Neural progenitor cell (in vitro differentiated cells): Measurements from ENCODE around the gene BORCS8. TPM values are rescaled to one million over a fixed set of nuclear protein-coding genes. Genes with fewer than 3 reads are reported as not detected.

Experiments
- DNase-seq: peaks from one replicate; pipeline ENCODE4 v3.0.0-alpha.2; 2016; ENCODE audit warnings: low spot score
- H2AFZ ChIP-seq: fragments of 200-600 bp; sonication (generic); replicated peaks from 2 replicates; pipeline ENCODE4 v1.6.1; 2016; ENCODE audit warnings: antibody characterized with exemption
- H3F3A ChIP-seq: fragments of 200-600 bp; sonication (generic); 2 replicates; pipeline ENCODE4 v1.6.1; 2016; ENCODE audit warnings: antibody characterized with exemption, low read depth
- H3K27ac ChIP-seq: fragments of 200-600 bp; sonication (generic); 2 replicates; pipeline ENCODE4 v1.5.1; 2016; ENCODE audit warnings: mild to moderate bottlenecking
- H3K27me3 ChIP-seq: fragments of 200-600 bp; sonication (generic); 2 replicates; pipeline ENCODE4 v1.6.1; 2016; ENCODE audit warnings: mild to moderate bottlenecking, moderate library complexity
- H3K36me3 ChIP-seq: fragments of 200-600 bp; sonication (generic); 2 replicates; pipeline ENCODE4 v1.5.1; 2016
- H3K4me1 ChIP-seq: fragments of 200-600 bp; sonication (generic); 2 replicates; pipeline ENCODE4 v1.6.1; 2016; ENCODE audit warnings: mixed run types
- H3K4me2 ChIP-seq: fragments of 200-600 bp; sonication (generic); 2 replicates; pipeline ENCODE4 v1.6.1; 2016
- H3K4me3 ChIP-seq: fragments of 200-600 bp; sonication (generic); 2 replicates; pipeline ENCODE4 v1.5.1; 2016
- H3K79me2 ChIP-seq: fragments of 200-600 bp; sonication (generic); 2 replicates; pipeline ENCODE4 v1.6.1; 2016; ENCODE audit warnings: low read depth
- H3K9ac ChIP-seq: fragments of 200-600 bp; sonication (generic); 2 replicates; pipeline ENCODE4 v1.6.1; 2016
- H3K9me3 ChIP-seq: fragments of 200-600 bp; sonication (generic); 2 replicates; pipeline ENCODE4 v1.5.1; 2016; ENCODE audit warnings: low read depth
- H4K20me1 ChIP-seq: fragments of 200-600 bp; sonication (generic); 2 replicates; pipeline ENCODE4 v1.6.1; 2016; ENCODE audit warnings: low read depth
- H3K27ac Mint-ChIP-seq: 3 replicates; pipeline ENCODE4 v1.8.0; 2021; ENCODE audit warnings: mixed read lengths
- H3K27me3 Mint-ChIP-seq: 2 replicates; pipeline ENCODE4 v1.8.0; 2022; ENCODE audit warnings: low read depth, mild to moderate bottlenecking, inconsistent platforms, moderate library complexity, mixed read lengths; ENCODE audit not compliant: insufficient read depth
- H3K36me3 Mint-ChIP-seq: 3 replicates; pipeline ENCODE4 v1.8.0; 2021; ENCODE audit warnings: mixed read lengths
- H3K4me1 Mint-ChIP-seq: 3 replicates; pipeline ENCODE4 v1.8.0; 2021; ENCODE audit warnings: mixed read lengths
- H3K4me3 Mint-ChIP-seq: 3 replicates; pipeline ENCODE4 v1.8.0; 2021; ENCODE audit warnings: mild to moderate bottlenecking, moderate library complexity, mixed read lengths
- H3K9me3 Mint-ChIP-seq: 3 replicates; pipeline ENCODE4 v1.8.0; 2020; ENCODE audit warnings: mixed read lengths
- EZH2 ChIP-seq: fragments of 200-600 bp; sonication (generic); IDR thresholded peaks from 2 replicates; pipeline ENCODE4 v1.6.1; 2017; ENCODE audit warnings: antibody characterized with exemption, mild to moderate bottlenecking, moderate library complexity
- EZH2phosphoT487 ChIP-seq: fragments of 200-600 bp; sonication (generic); IDR thresholded peaks from 2 replicates; pipeline ENCODE4 v1.6.1; 2017; ENCODE audit warnings: antibody characterized with exemption
- total RNA-seq: library from RNA; depleted of rRNA; stranded (reverse); fragments of >200 nt; gene quantifications from 2 replicates; pipeline ENCODE4 v1.2.3, GENCODE V29; 2015; ENCODE audit warnings: low replicate concordance
- TF ChIP-seq, protein P1 (sequence below): fragments of 200-600 bp; sonication (generic); IDR thresholded peaks from 2 replicates; pipeline ENCODE4 v1.5.1; 2017; ENCODE audit warnings: antibody characterized with exemption, mild to moderate bottlenecking

Gene BORCS8
- total RNA-seq, 1 donor from 2014 or later, result 6.3 TPM

DNA sequence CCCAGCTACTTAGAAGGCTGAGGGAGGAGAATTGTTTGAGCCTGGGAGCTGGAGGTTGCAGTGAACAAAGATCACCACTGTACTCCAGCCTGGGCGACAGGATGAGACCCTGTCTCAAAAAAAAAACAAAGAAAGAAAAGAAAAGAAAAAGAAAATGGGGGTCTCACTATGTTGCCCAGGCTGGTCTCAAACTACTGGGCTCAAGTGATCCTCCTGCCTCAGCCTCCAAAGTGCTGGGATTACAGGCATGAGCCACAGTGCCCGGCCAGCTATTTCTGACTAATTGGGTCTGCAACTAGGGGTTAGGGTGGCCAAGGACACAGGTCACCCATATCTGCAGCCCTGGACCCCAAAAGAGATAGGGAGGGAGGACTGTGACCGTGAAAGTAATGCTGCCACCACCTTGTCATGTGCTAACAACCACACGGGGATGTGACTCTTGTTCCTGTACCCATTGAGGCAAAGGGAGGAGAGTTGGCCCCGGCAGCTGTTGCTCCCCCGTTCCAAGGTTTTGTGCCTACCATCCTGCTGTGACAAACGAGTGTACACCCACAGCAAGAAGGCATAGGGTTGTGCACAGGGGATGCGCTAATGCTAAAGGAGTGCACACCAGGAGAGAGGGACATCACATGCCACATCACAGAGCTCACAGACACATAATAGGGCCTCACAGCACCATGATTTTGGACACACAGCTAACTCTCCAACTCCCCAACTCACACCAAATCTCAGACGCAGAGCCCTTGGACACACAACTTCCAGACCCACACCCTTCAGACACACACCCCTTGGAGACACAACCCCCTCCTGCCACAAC, 22.5 kb downstream of the BORCS8 start:
- DNase-seq, result no peak
- H3K4me1 ChIP-seq, result no peaks in the 10 kb centered on the region
- H2AFZ ChIP-seq, result no peak overlapping the region
- peak overlapping the region; percentile 24 for H3K4me3 ChIP-seq
- Mint-ChIP-seq H3K4me3 (peak overlapping the region; percentile 63), H3K27ac (no peak overlapping the region), H3K27me3 (peaks cover 16% of the 10 kb centered on the region), H3K4me1 (peaks cover 12% of the 10 kb centered on the region), H3K36me3 (no peaks in the 10 kb centered on the region), H3K9me3 (no peaks in the 10 kb centered on the region)
- H3K9ac ChIP-seq, result no peak overlapping the region
- H3F3A ChIP-seq, result peaks cover 15% of the 10 kb centered on the region
- no peaks in the 10 kb centered on the region for H3K9me3 ChIP-seq
- H3K36me3 ChIP-seq, result no peaks in the 10 kb centered on the region
- H3K27me3 ChIP-seq, result peaks cover 39% of the 10 kb centered on the region
- no peak overlapping the region for H3K27ac ChIP-seq
- peak overlapping the region; percentile 63 for H3K4me2 ChIP-seq
- H3K79me2 ChIP-seq, result no peaks in the 10 kb centered on the region
- no peak for TF ChIP-seq EZH2phosphoT487
- TF ChIP-seq EZH2, result no peak
- TF ChIP-seq, protein P1, sequence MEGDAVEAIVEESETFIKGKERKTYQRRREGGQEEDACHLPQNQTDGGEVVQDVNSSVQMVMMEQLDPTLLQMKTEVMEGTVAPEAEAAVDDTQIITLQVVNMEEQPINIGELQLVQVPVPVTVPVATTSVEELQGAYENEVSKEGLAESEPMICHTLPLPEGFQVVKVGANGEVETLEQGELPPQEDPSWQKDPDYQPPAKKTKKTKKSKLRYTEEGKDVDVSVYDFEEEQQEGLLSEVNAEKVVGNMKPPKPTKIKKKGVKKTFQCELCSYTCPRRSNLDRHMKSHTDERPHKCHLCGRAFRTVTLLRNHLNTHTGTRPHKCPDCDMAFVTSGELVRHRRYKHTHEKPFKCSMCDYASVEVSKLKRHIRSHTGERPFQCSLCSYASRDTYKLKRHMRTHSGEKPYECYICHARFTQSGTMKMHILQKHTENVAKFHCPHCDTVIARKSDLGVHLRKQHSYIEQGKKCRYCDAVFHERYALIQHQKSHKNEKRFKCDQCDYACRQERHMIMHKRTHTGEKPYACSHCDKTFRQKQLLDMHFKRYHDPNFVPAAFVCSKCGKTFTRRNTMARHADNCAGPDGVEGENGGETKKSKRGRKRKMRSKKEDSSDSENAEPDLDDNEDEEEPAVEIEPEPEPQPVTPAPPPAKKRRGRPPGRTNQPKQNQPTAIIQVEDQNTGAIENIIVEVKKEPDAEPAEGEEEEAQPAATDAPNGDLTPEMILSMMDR, result no peak
- peaks cover 29% of the 10 kb centered on the region for H4K20me1 ChIP-seq

DNA sequence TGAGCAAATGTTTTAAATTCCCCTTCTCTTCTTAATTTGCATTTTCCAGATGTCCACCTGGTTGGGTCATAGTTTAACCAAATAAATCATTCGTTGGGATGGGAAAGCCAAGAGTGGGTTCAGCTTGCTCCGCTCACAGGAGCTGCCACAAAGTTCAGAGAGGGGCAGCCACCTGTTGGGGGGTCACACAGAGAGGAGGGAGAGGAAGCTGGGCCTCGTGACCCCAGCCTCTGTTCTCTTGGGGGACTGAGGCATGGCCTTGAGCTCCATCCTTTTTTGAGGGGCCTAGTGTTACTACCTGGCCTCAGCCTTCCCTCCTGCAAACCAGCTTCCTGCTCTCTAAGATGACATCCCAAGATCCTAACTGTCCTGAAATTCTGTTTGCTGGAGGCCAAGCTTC, 24.3 kb downstream of the BORCS8 start:
- TF ChIP-seq, protein P1, result no peak
- TF ChIP-seq EZH2phosphoT487, result no peak
- TF ChIP-seq EZH2, result no peak
- H2AFZ ChIP-seq, result no peak overlapping the region
- peaks cover 18% of the 10 kb centered on the region for H3K27me3 Mint-ChIP-seq

DNA sequence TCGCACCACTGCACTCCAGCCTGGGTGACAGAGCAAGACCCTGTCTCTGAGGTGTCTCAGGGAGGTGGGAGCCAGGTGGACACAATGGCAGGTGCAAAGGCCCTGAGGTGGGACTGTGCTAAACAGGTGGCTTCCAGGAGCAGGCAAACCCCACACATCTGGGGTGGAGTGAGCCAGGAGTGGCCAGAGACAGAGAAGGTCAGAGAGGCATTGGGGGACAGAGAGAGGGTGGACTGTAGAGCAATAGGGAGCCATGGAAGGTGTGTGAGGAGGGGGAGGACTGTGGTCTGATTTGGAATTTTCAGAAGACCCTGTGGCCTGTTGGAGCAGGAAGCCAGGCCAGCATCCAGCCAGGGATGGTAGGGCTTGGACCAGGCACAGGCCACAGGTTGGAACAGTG, 26.6 kb downstream of the BORCS8 start:
- peaks cover 6% of the 10 kb centered on the region for H3F3A ChIP-seq
- peaks cover 12% of the 10 kb centered on the region for H3K27me3 Mint-ChIP-seq
- H3K36me3 ChIP-seq, result no peaks in the 10 kb centered on the region
- H3K9me3 Mint-ChIP-seq, result no peaks in the 10 kb centered on the region
- no peak overlapping the region for H3K27ac ChIP-seq
- H3K36me3 Mint-ChIP-seq, result no peaks in the 10 kb centered on the region
- peaks cover 8% of the 10 kb centered on the region for H3K4me1 Mint-ChIP-seq
- no peaks in the 10 kb centered on the region for H3K4me1 ChIP-seq
- H3K4me3 ChIP-seq, result no peak overlapping the region
- H3K9me3 ChIP-seq, result no peaks in the 10 kb centered on the region
- no peak overlapping the region for H3K9ac ChIP-seq
- no peak overlapping the region for H3K4me2 ChIP-seq
- H3K27ac Mint-ChIP-seq, result no peak overlapping the region
- H3K4me3 Mint-ChIP-seq, result no peak overlapping the region
- H3K27me3 ChIP-seq, result peaks cover 22% of the 10 kb centered on the region
- no peaks in the 10 kb centered on the region for H3K79me2 ChIP-seq
- TF ChIP-seq EZH2phosphoT487, result no peak
- no peak for TF ChIP-seq EZH2
- TF ChIP-seq, protein P1, result no peak
- H4K20me1 ChIP-seq, result peaks cover 13% of the 10 kb centered on the region
- no peak for DNase-seq
- H2AFZ ChIP-seq, result no peak overlapping the region

More for the DNA sequence above, 24.3 kb downstream of the BORCS8 start:
- H3K27me3 ChIP-seq, result peaks cover 39% of the 10 kb centered on the region
- DNase-seq, result no peak
- no peak overlapping the region for H3K9ac ChIP-seq
- H3K4me3 ChIP-seq, result no peak overlapping the region
- H3K4me2 ChIP-seq, result no peak overlapping the region
- peaks cover 29% of the 10 kb centered on the region for H4K20me1 ChIP-seq
- H3K27ac ChIP-seq, result no peak overlapping the region
- H3K79me2 ChIP-seq, result no peaks in the 10 kb centered on the region
- peaks cover 15% of the 10 kb centered on the region for H3F3A ChIP-seq
- H3K9me3 Mint-ChIP-seq, result no peaks in the 10 kb centered on the region
- H3K4me3 Mint-ChIP-seq, result no peak overlapping the region
- peaks cover 12% of the 10 kb centered on the region for H3K4me1 Mint-ChIP-seq
- H3K4me1 ChIP-seq, result no peaks in the 10 kb centered on the region
- no peak overlapping the region for H3K27ac Mint-ChIP-seq
- no peaks in the 10 kb centered on the region for H3K9me3 ChIP-seq
- no peaks in the 10 kb centered on the region for H3K36me3 ChIP-seq
- no peaks in the 10 kb centered on the region for H3K36me3 Mint-ChIP-seq
